HepG2 (cell line): ENCODE results near the gene NGLY1. TPM values are rescaled to one million over a fixed set of nuclear protein-coding genes. Genes with fewer than 3 reads are reported as not detected.

ENCODE experiments used
- ATAC-seq: fragments of 200-7000 bp; cut with Tn5 transposase; 3 replicates; pipeline ENCODE4 v1.9.1; 2020; ENCODE audit warnings: mild to moderate bottlenecking, moderate library complexity
- BruUV-seq: library from RNA; stranded (reverse); fragments of 400-500 nt; replicated peaks from 2 replicates; lab custom pipeline; 2021; lab: Mats Ljungman, UMichigan
- CTCF ChIA-PET: fragments of 300-600 bp; formaldehyde crosslinking; extraction: SDS; loops from one replicate; lab custom pipeline; 2021; ENCODE audit warnings: low total read pairs, inconsistent platforms, low intra/inter-chr PET ratio; lab: Yijun Ruan, JAX
- POLR2A ChIA-PET: fragments of 350-600 bp; sonication (Branson Sonifier 250); formaldehyde crosslinking; loops from one replicate; lab custom pipeline; 2020; ENCODE audit warnings: antibody characterized with exemption, inconsistent platforms; lab: Yijun Ruan, JAX
- DNase-seq: peaks from one replicate; pipeline ENCODE4 v3.0.0-alpha.2; 2015; ENCODE audit warnings: low spot score
- FAIRE-seq: peaks from 3 replicates; lab custom pipeline; 2011; peaks lifted over from hg19 to GRCh38; lab: Jason Lieb, UNC
- H2AFZ ChIP-seq: one replicate; pipeline ENCODE4 v1.6.1; 2011; ENCODE audit warnings: low read length, inconsistent platforms
- H3K27ac ChIP-seq: fragments of 300-600 bp; 3 replicates; pipeline ENCODE4 v1.8.0; 2011; ENCODE audit warnings: mixed run types, mild to moderate bottlenecking, mixed read lengths, low read length, inconsistent platforms; ENCODE audit not compliant: insufficient read depth; ENCODE audit errors: extremely low read length
- H3K27me3 ChIP-seq, 2 experiments: fragments of 200-600 bp in 1 of 2; 2 replicates in 1 of 2; 3 replicates in 1 of 2; pipeline versions ENCODE4 v1.6.0 to v1.8.0; 2011; ENCODE audit warnings: low read length in 2 of 2, mild to moderate bottlenecking in 2 of 2, moderate library complexity in 2 of 2, inconsistent platforms in 1 of 2; ENCODE audit not compliant: insufficient read depth in 2 of 2, control insufficient read depth in 1 of 2
- H3K36me3 ChIP-seq, 2 experiments: fragments of 200-600 bp in 1 of 2; replicated peaks in 1 of 2; 2 replicates in 1 of 2; 3 replicates in 1 of 2; pipeline versions ENCODE4 v1.5.1 to v1.8.0; 2011; ENCODE audit warnings: low read length in 2 of 2, inconsistent platforms in 1 of 2; ENCODE audit not compliant: insufficient read depth in 2 of 2, control insufficient read depth in 1 of 2
- H3K4me1 ChIP-seq: 2 replicates; pipeline ENCODE4 v1.5.1; 2012; ENCODE audit warnings: low read length, inconsistent platforms; ENCODE audit not compliant: insufficient read depth
- H3K4me2 ChIP-seq: 2 replicates; pipeline ENCODE4 v1.6.0; 2011; ENCODE audit warnings: low read depth, low read length, inconsistent platforms
- H3K4me3 ChIP-seq, 3 experiments: fragments of 200-600 bp in 1 of 3; sonication (generic), shearing (Covaris generic) in 1 of 3; replicated peaks in 1 of 3; 2 replicates each; pipeline ENCODE4 v1.5.1; 2011 to 2016; ENCODE audit warnings: low read length in 3 of 3, inconsistent platforms in 2 of 3, low read depth in 2 of 3, mild to moderate bottlenecking in 2 of 3, control low read depth in 1 of 3, mixed read lengths in 1 of 3; ENCODE audit not compliant: insufficient read depth in 1 of 3
- H3K79me2 ChIP-seq: one replicate; pipeline ENCODE4 v1.6.1; 2011; ENCODE audit warnings: low read length, inconsistent platforms; ENCODE audit not compliant: insufficient read depth
- H3K9ac ChIP-seq: 2 replicates; pipeline ENCODE4 v1.6.0; 2011; ENCODE audit warnings: mild to moderate bottlenecking, low read depth, low read length, inconsistent platforms; ENCODE audit not compliant: insufficient read depth
- H3K9me3 ChIP-seq: 2 replicates; pipeline ENCODE4 v1.5.1; 2012; ENCODE audit warnings: mild to moderate bottlenecking, low read length
- H4K20me1 ChIP-seq: 2 replicates; pipeline ENCODE4 v1.6.0; 2011; ENCODE audit warnings: inconsistent platforms, mild to moderate bottlenecking, low read length, moderate library complexity; ENCODE audit not compliant: insufficient read depth
- ARNT2 ChIP-seq: sonication (generic); formaldehyde crosslinking; IDR thresholded peaks from 2 replicates; pipeline ENCODE4 v1.8.0; 2022; ENCODE audit warnings: mild to moderate bottlenecking, low read depth, missing genetic modification reagents, moderate library complexity
- GATA4 ChIP-seq: sonication (generic); IDR thresholded peaks from 2 replicates; pipeline ENCODE4 v1.6.1; 2016; ENCODE audit warnings: antibody characterized with exemption, low read depth, borderline replicate concordance
- HOXA3 ChIP-seq: sonication (generic); formaldehyde crosslinking; IDR thresholded peaks from 2 replicates; pipeline ENCODE4 v1.5.0; 2020; ENCODE audit warnings: missing genetic modification reagents
- IRX3 ChIP-seq: sonication (generic); formaldehyde crosslinking; IDR thresholded peaks from 2 replicates; pipeline ENCODE4 v1.8.1; 2023; ENCODE audit warnings: mild to moderate bottlenecking, low read depth, missing genetic modification reagents, borderline replicate concordance
- KDM6A ChIP-seq: IDR thresholded peaks from 2 replicates; pipeline ENCODE4 v1.6.1; 2016; ENCODE audit warnings: low read depth
- MTA1 ChIP-seq: sonication (generic); formaldehyde crosslinking; IDR thresholded peaks from 2 replicates; pipeline ENCODE4 v1.4.0; 2020; ENCODE audit warnings: missing genetic modification reagents, mild to moderate bottlenecking, borderline replicate concordance
- NKX3-1 ChIP-seq: sonication (generic); formaldehyde crosslinking; IDR thresholded peaks from 2 replicates; pipeline ENCODE4 v1.5.0; 2020; ENCODE audit warnings: missing genetic modification reagents
- RFX1 ChIP-seq: fragments of 450-650 bp; IDR thresholded peaks from 2 replicates; pipeline ENCODE4 v1.6.1; 2017
- SAFB2 ChIP-seq: sonication (generic); formaldehyde crosslinking; IDR thresholded peaks from 2 replicates; pipeline ENCODE4 v1.5.1; 2020; ENCODE audit warnings: missing genetic modification reagents, low read depth, mild to moderate bottlenecking, borderline replicate concordance
- SMYD3 ChIP-seq: sonication (generic); formaldehyde crosslinking; IDR thresholded peaks from 2 replicates; pipeline ENCODE4 v1.8.1; 2023; ENCODE audit warnings: mild to moderate bottlenecking, missing genetic modification reagents
- SP2 ChIP-seq: sonication (generic); formaldehyde crosslinking; IDR thresholded peaks from 2 replicates; pipeline ENCODE4 v1.5.1; 2020; ENCODE audit warnings: mild to moderate bottlenecking, missing genetic modification reagents
- ZNF260 ChIP-seq: sonication (generic); formaldehyde crosslinking; IDR thresholded peaks from 2 replicates; pipeline ENCODE4 v1.4.0; 2020; ENCODE audit warnings: missing genetic modification reagents, low read depth, mild to moderate bottlenecking, borderline replicate concordance
- ZNF530 ChIP-seq: sonication (generic); formaldehyde crosslinking; IDR thresholded peaks from 2 replicates; pipeline ENCODE4 v1.5.0; 2020; ENCODE audit warnings: low read depth, mild to moderate bottlenecking, missing genetic modification reagents
- WGBS: methylation state at CpG from one replicate; pipeline ENCODE4 v1.1.6; 2017; ENCODE audit warnings: low lambda C conversion rate; 5-methylcytosine and 5-hydroxymethylcytosine counted together
- in situ Hi-C: cut with HindIII; loops from 2 replicates; pipeline ENCODE4 v1.10.0; 2017; ENCODE audit warnings: low pct_unique_long_range_greater_than_20kb; ENCODE audit not compliant: extremely low pct_ligation_motif_present
- intact Hi-C: fragments of 100-400 bp; cut with micrococcal nuclease; formaldehyde crosslinking; loops from one replicate; pipeline ENCODE4 v1.10.0; 2022; ENCODE audit not compliant: unreplicated experiment
- polyA plus RNA-seq, 8 experiments: library from polyadenylated mRNA; depleted of rRNA in 3 of 8; stranded (reverse) in 7 of 8; unstranded in 1 of 8; fragments of >200 nt; fragmentation: Illumina TruSeq in 4 of 8; extraction: Trizol in 4 of 8; gene quantifications; 2 replicates each; pipeline versions ENCODE4 v1.2.1 to v1.2.3, GENCODE V29; 2011 to 2016; ENCODE audit warnings: low read depth in 4 of 8, missing spikeins in 1 of 8, mixed read lengths in 1 of 8; ENCODE audit not compliant: insufficient read depth in 1 of 8
- total RNA-seq, 5 experiments: library from RNA; depleted of rRNA; stranded (reverse); fragments of >200 nt; fragmentation: Illumina TruSeq; extraction: Trizol; gene quantifications; 2 replicates each; pipeline ENCODE4 v1.2.3, GENCODE V29; 2016; ENCODE audit warnings: low read depth in 1 of 5
- TF ChIP-seq, protein P1 (sequence below): IDR thresholded peaks from 2 replicates; pipeline ENCODE4 v1.6.1; 2016
- TF ChIP-seq, protein P2 (sequence below): IDR thresholded peaks from 2 replicates; pipeline ENCODE4 v1.6.1; 2016; ENCODE audit warnings: low read depth

NGLY1 gene
- total and polyA plus RNA-seq, 2 of the 13 experiments (the other 11 are each of a cell fraction or from before 2014, with no cell fraction given) = 28.2 to 44.5 TPM

DNA sequence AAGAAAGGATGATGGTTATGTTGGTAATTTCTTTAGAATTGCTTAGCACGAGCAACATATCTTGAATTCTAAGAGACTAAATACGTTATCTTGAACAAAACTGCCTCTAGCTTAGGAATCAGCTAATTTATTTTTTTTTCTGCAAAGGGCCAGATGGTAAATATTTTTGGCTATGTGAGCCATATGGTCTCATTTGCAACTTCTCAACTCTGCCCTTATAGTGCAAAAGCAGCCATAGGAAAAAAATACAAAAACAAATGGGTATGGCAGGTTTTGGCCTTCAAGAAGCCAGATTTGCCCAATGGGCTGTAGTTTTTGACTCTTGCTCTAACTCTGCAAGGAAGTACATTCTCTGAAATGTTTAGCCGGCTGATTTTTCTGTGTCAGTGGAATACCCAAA, 18.5 kb upstream of the NGLY1 start:
- ChIA-PET CTCF (no interaction called here), POLR2A (no interaction called here)
- no peak for ATAC-seq
- Histone ChIP-seq H3K4me3 (no peak overlapping the region), H3K4me2 (no peak overlapping the region), H3K9me3 (no peaks in the 10 kb centered on the region), H3K27me3 (no peaks in the 10 kb centered on the region), H2AFZ (no peak overlapping the region), H3K9ac (no peak overlapping the region), H3K27ac (no peak overlapping the region), H3K79me2 (no peaks in the 10 kb centered on the region), H4K20me1 (no peaks in the 10 kb centered on the region), H3K4me1 (no peaks in the 10 kb centered on the region), H3K36me3 (no peaks in the 10 kb centered on the region)
- WGBS = 38% methylated on average over 3 of the region's 3 CpGs
- TF ChIP-seq MTA1 (CRISPR knock-in tag) = no peak
- in situ Hi-C loops (no loop called here), intact Hi-C loops (no loop called here)
- no peak for DNase-seq
- BruUV-seq = no TSS peak
- FAIRE-seq = no peak

DNA sequence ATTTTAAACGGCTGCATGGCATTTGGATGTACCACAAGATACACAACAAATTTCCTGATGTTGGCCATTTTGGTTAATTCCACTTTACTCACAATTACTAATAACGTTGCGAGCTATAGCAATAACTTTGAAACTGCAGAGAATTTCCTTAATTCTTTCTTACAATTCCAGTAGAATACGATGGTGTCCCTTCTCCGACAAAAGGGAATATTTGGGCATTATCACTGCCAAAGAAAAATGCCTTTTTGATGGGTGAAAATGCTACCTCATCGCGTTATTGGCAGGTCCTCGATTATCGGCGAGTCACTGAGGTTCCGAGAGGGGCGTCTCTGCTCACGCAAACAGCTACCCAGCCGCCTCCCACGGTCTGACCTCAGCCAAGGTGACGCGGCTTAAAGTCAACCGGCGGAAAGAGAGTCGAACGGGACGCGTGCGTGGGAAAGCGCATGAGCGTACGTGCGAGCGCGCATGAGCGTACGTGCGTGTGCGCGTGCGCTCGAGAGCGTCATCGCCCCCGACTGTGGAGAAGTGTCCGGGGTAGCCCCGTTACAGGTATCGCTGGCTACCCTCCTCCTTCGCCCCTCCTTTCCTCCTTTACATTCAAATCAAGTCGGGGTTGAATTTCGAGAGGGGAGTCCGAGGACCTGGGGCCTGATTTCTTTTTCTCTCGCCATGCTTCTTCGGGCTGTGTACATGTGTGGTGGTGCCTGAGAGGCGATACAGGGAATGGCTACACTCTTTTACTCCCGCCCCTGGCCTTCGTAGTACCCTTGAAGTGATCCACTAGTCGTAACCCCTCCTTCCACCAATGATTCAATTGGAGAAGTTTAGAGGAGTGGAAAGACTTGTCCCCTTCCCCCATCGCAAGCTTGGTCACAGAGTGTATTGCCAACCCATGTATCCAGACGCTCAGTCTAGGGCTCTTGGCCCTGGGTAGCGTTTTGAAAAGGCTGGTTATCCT, 6.6 kb upstream of the NGLY1 start, which contains the start of gene OXSM:
TSS of gene OXSM (plus strand) at position 495 of the 961 bp plus-strand sequence. CDS start 931 bp downstream, outside the sequence.
- peak; percentile 97 for ATAC-seq
- Histone ChIP-seq H3K4me1 (peaks cover 53% of the 10 kb centered on the region), H3K27me3 (no peaks in the 10 kb centered on the region), H3K4me3 (peak within 1 kb of the TSS; percentile 64 to 71 (median 69)), H3K4me2 (peak within 1 kb of the TSS; percentile 71), H3K9me3 (no peaks in the 10 kb centered on the region), H3K9ac (peak within 1 kb of the TSS; percentile 69), H4K20me1 (no peaks in the 10 kb centered on the region), H3K27ac (peak within 1 kb of the TSS; percentile 66), H2AFZ (peak within 1 kb of the TSS; percentile 62), H3K79me2 (peaks cover 21% of the 10 kb centered on the region), H3K36me3 (0 out of 5 replicates have a peak, but pooled peaks cover 0 to 7% of the 10 kb centered on the region in 2 experiments)
- peak; percentile 87 for DNase-seq
- WGBS = 3% methylated on average over 25 of the region's 56 CpGs
- in situ Hi-C loops (loop anchor here (25.0 kb wide), 1 partner anchor 128 kb away; the partner anchor contains the start of gene TOP2B), intact Hi-C loops (loop anchor here (2.0 kb wide), 2 partner anchors 67 to 125 kb away; partner anchors contain the start of gene TOP2B)
- BruUV-seq = TSS peak; percentile 68
- ChIA-PET CTCF (no interaction called here), POLR2A (interaction anchor here (0.5 to 1.3 kb wide), 2 partner anchors 9 to 25 kb away, joined by 3 to 4 read pairs; no protein-coding TSS in a partner anchor)
- peak; percentile 91 for FAIRE-seq
- peak; percentile 73; the same call in 1 of the 2 replicates for TF ChIP-seq GATA4
- no peak for TF ChIP-seq ZNF260 (CRISPR knock-in tag)
- TF ChIP-seq NKX3-1 (CRISPR knock-in tag) = no peak
- TF ChIP-seq ZNF530 (CRISPR knock-in tag) = no peak
- peak; percentile 76; the same call in 1 of the 2 replicates for TF ChIP-seq ARNT2 (CRISPR knock-in tag)
- TF ChIP-seq, protein P1, sequence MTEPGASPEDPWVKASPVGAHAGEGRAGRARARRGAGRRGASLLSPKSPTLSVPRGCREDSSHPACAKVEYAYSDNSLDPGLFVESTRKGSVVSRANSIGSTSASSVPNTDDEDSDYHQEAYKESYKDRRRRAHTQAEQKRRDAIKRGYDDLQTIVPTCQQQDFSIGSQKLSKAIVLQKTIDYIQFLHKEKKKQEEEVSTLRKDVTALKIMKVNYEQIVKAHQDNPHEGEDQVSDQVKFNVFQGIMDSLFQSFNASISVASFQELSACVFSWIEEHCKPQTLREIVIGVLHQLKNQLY (CRISPR knock-in tag) = peak; percentile 73; the same call in 1 of the 2 replicates
- no peak for TF ChIP-seq KDM6A
- TF ChIP-seq RFX1 = no peak
- TF ChIP-seq, protein P2, sequence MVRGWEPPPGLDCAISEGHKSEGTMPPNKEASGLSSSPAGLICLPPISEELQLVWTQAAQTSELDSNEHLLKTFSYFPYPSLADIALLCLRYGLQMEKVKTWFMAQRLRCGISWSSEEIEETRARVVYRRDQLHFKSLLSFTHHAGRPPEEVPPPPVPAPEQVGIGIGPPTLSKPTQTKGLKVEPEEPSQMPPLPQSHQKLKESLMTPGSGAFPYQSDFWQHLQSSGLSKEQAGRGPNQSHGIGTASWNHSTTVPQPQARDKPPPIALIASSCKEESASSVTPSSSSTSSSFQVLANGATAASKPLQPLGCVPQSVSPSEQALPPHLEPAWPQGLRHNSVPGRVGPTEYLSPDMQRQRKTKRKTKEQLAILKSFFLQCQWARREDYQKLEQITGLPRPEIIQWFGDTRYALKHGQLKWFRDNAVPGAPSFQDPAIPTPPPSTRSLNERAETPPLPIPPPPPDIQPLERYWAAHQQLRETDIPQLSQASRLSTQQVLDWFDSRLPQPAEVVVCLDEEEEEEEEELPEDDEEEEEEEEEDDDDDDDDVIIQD (CRISPR knock-in tag) = peak; percentile 79
- peak; percentile 95 for TF ChIP-seq SAFB2
- 0 out of 2 replicates have a peak, but pooled peaks have one; percentile 39 for TF ChIP-seq IRX3 (CRISPR knock-in tag)
- no peak for TF ChIP-seq SP2 (CRISPR knock-in tag)
- TF ChIP-seq SMYD3 (CRISPR knock-in tag) = peak; percentile 75
- peak; percentile 96 for TF ChIP-seq HOXA3 (CRISPR knock-in tag)
